Body of pancreas (tissue), 4 donors: Measurements from ENCODE around the gene DCAF7.

Experiments
- CTCF ChIP-seq, 7 experiments: fragments of 450-650 bp in 4 of 7; fragments of 200-600 bp in 3 of 7; sonication (generic) in 3 of 7; IDR thresholded peaks; one replicate each; pipeline ENCODE4 v1.5.1; 2016 to 2019; ENCODE audit warnings: antibody characterized with exemption in 7 of 7
- POLR2A ChIP-seq, 3 donors: fragments of 450-650 bp; IDR thresholded peaks; one replicate each; pipeline ENCODE4 v1.6.1; 2016; ENCODE audit warnings: antibody characterized with exemption in 3 of 3, mild to moderate bottlenecking in 2 of 3

- TF ChIP-seq CTCF (IDR thresholded peaks at IDR 0.05) (no peak), POLR2A (IDR thresholded peaks at IDR 0.05) (no peak)
Observed at GRCh38 chr17:63514477-63514876, 35.8 kb upstream of the DCAF7 start.
